HepG2 (cell line): Measurements from ENCODE around the gene INAFM1. TPM values are rescaled to one million over a fixed set of nuclear protein-coding genes. Genes with fewer than 3 reads are reported as not detected.

Source experiments
- ADNP ChIP-seq: sonication (generic); formaldehyde crosslinking; IDR thresholded peaks from 2 replicates; pipeline ENCODE4 v1.4.0; 2020; ENCODE audit warnings: missing genetic modification reagents
- AHDC1 ChIP-seq: sonication (generic); formaldehyde crosslinking; IDR thresholded peaks from 2 replicates; pipeline ENCODE4 v1.5.1; 2020; ENCODE audit warnings: mild to moderate bottlenecking, missing genetic modification reagents, borderline replicate concordance
- ATF7 ChIP-seq, 2 experiments: fragments of 450-650 bp in 1 of 2; sonication (generic) in 1 of 2; formaldehyde crosslinking in 1 of 2; IDR thresholded peaks; 2 replicates each; pipeline versions ENCODE4 v1.4.0 to v1.6.1; 2016 to 2020; ENCODE audit warnings: antibody characterized with exemption in 1 of 2, mild to moderate bottlenecking in 1 of 2, missing genetic modification reagents in 1 of 2
- CENPT ChIP-seq: sonication (generic); formaldehyde crosslinking; IDR thresholded peaks from 2 replicates; pipeline ENCODE4 v1.8.0; 2022; ENCODE audit warnings: low read depth, mild to moderate bottlenecking, moderate library complexity, missing genetic modification reagents
- FOXK1 ChIP-seq: sonication (generic); formaldehyde crosslinking; IDR thresholded peaks from 2 replicates; pipeline ENCODE4 v1.4.0; 2020; ENCODE audit warnings: low read depth, missing genetic modification reagents, borderline replicate concordance
- JUN ChIP-seq: sonication (generic); formaldehyde crosslinking; IDR thresholded peaks from 2 replicates; pipeline ENCODE4 v1.4.0; 2020; ENCODE audit warnings: mild to moderate bottlenecking, missing genetic modification reagents
- KMT2A ChIP-seq: sonication (generic); formaldehyde crosslinking; IDR thresholded peaks from 2 replicates; pipeline ENCODE4 v1.4.0; 2020; ENCODE audit warnings: missing genetic modification reagents
- MED8 ChIP-seq: sonication (generic); formaldehyde crosslinking; IDR thresholded peaks from 2 replicates; pipeline ENCODE4 v1.8.1; 2023; ENCODE audit warnings: mild to moderate bottlenecking, missing genetic modification reagents; ENCODE audit not compliant: insufficient replicate concordance
- MLLT10 ChIP-seq: sonication (generic); formaldehyde crosslinking; IDR thresholded peaks from 2 replicates; pipeline ENCODE4 v1.4.0; 2020; ENCODE audit warnings: missing genetic modification reagents
- MLXIP ChIP-seq: sonication (generic); formaldehyde crosslinking; IDR thresholded peaks from 2 replicates; pipeline ENCODE4 v1.9.0; 2021; ENCODE audit warnings: missing genetic modification reagents, borderline replicate concordance
- MNT ChIP-seq: fragments of 450-650 bp; IDR thresholded peaks from 2 replicates; pipeline ENCODE4 v1.6.1; 2016
- RBAK ChIP-seq: sonication (generic); formaldehyde crosslinking; IDR thresholded peaks from 2 replicates; pipeline ENCODE4 v1.5.1; 2020; ENCODE audit warnings: mild to moderate bottlenecking, missing genetic modification reagents
- SP4 ChIP-seq: sonication (generic); formaldehyde crosslinking; IDR thresholded peaks from 2 replicates; pipeline ENCODE4 v1.8.1; 2023; ENCODE audit warnings: mild to moderate bottlenecking, missing genetic modification reagents
- ZBTB7A ChIP-seq: sonication (generic); formaldehyde crosslinking; IDR thresholded peaks from 2 replicates; pipeline ENCODE4 v1.8.0; 2022; ENCODE audit warnings: mild to moderate bottlenecking, missing genetic modification reagents
- ZFP36 ChIP-seq: fragments of 150-350 bp; IDR thresholded peaks from 2 replicates; pipeline ENCODE4 v1.6.1; 2018; ENCODE audit warnings: borderline replicate concordance, low read length, low read depth; ENCODE audit not compliant: partially characterized antibody
- ZMAT5 ChIP-seq: sonication (generic); formaldehyde crosslinking; IDR thresholded peaks from 2 replicates; pipeline ENCODE4 v1.5.0; 2020; ENCODE audit warnings: mild to moderate bottlenecking, low read depth, missing genetic modification reagents, borderline replicate concordance
- ZNF343 ChIP-seq: sonication (generic); formaldehyde crosslinking; IDR thresholded peaks from 2 replicates; pipeline ENCODE4 v1.4.0; 2020; ENCODE audit warnings: mild to moderate bottlenecking, missing genetic modification reagents
- ZNF816 ChIP-seq: sonication (generic); formaldehyde crosslinking; IDR thresholded peaks from 2 replicates; pipeline ENCODE4 v1.8.0; 2022; ENCODE audit warnings: missing genetic modification reagents, mild to moderate bottlenecking, borderline replicate concordance
- ZNF83 ChIP-seq: sonication (generic); formaldehyde crosslinking; IDR thresholded peaks from 2 replicates; pipeline ENCODE4 v1.4.0; 2020; ENCODE audit warnings: missing genetic modification reagents, mild to moderate bottlenecking, borderline replicate concordance
- polyA plus RNA-seq, 8 experiments: library from polyadenylated mRNA; depleted of rRNA in 3 of 8; stranded (reverse) in 7 of 8; unstranded in 1 of 8; fragments of >200 nt; fragmentation: Illumina TruSeq in 4 of 8; extraction: Trizol in 4 of 8; gene quantifications; 2 replicates each; pipeline versions ENCODE4 v1.2.1 to v1.2.3, GENCODE V29; 2011 to 2016; ENCODE audit warnings: low read depth in 4 of 8, missing spikeins in 1 of 8, mixed read lengths in 1 of 8; ENCODE audit not compliant: insufficient read depth in 1 of 8
- total RNA-seq, 5 experiments: library from RNA; depleted of rRNA; stranded (reverse); fragments of >200 nt; fragmentation: Illumina TruSeq; extraction: Trizol; gene quantifications; 2 replicates each; pipeline ENCODE4 v1.2.3, GENCODE V29; 2016; ENCODE audit warnings: low read depth in 1 of 5

Gene INAFM1
- total and polyA plus RNA-seq, 2 of the 13 experiments (the other 11 are each of a cell fraction or from before 2014, with no cell fraction given): 0.88 to 1.9 TPM

DNA sequence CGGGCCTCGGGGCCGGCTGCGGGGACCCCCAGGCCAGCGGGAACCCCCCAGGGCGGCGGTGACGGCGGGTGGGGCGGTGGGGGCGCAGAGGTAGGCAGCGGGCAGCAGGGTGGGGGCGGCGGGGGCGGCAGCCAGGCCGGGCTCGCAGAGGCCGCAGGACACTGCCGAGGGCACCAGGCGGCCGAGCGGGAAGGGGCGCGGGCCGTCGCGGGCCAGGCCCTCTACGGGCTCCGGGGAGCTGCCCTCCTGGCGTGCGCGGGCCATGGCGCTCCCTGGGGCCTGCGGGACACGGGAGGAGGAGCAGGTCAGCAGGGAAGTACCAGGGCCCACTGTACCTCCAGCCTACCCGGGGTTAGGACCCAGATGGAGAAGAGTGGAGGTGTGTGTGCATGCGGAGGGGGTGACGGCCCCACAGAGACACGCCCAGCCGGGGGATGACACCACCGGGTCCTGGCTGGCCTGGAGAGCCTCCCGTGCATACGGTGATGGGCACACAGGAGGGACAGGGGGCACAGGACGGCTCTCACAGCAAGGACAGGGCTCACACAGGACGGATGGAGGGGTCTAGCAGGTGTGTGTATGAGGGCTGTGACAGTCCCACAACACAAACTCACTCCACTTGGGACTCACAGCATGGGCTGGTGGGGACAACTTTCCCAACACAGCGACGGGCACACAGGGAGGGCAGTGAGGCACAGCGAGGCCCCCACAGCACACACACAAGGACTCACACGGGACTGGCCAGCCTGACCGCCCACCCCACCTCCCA, 46.3 kb upstream of the INAFM1 start (continued):
- peak; percentile 57; the same call in 1 of the 2 replicates for TF ChIP-seq SP4 (CRISPR knock-in tag)
- no peak for TF ChIP-seq KMT2A
- TF ChIP-seq MNT: no peak
- TF ChIP-seq ZMAT5: no peak
- TF ChIP-seq CENPT (CRISPR knock-in tag): no peak
- TF ChIP-seq AHDC1 (CRISPR knock-in tag): no peak
- no peak for TF ChIP-seq RBAK (CRISPR knock-in tag)
- no peak for TF ChIP-seq ADNP (CRISPR knock-in tag)
- TF ChIP-seq ZNF343 (CRISPR knock-in tag): no peak
- no peak for TF ChIP-seq MLXIP (CRISPR knock-in tag)
- no peak for TF ChIP-seq JUN (CRISPR knock-in tag)
- TF ChIP-seq ATF7 (IDR thresholded peaks at IDR 0.05): no peak
- 0 out of 2 replicates have a peak, but pooled peaks have one; percentile 20 for TF ChIP-seq ATF7 (CRISPR knock-in tag; IDR thresholded peaks at IDR 0.05)
- no peak for TF ChIP-seq MED8
- no peak for TF ChIP-seq ZFP36
- TF ChIP-seq ZBTB7A (CRISPR knock-in tag): no peak
- no peak; the same call in 1 of the 2 replicates for TF ChIP-seq FOXK1 (CRISPR knock-in tag)
- no peak for TF ChIP-seq MLLT10 (CRISPR knock-in tag)
- no peak for TF ChIP-seq ZNF83 (CRISPR knock-in tag)
- no peak for TF ChIP-seq ZNF816
